Measurements from ENCODE around the gene RASGRF2.

RASGRF2 gene

GRCh38 chr5:80925931-80926330, 34.2 kb upstream of the RASGRF2 start:
- TF ChIP-seq RAD21 (IDR thresholded peaks at IDR 0.05; ENCODE audit: low read depth) (no peak), ZBTB7A (IDR thresholded peaks at IDR 0.05; ENCODE audit: low read depth) (no peak), EP300 (IDR thresholded peaks at IDR 0.05; ENCODE audit: borderline replicate concordance) (no peak), CREB1 (IDR thresholded peaks at IDR 0.05; ENCODE audit: low read depth) (no peak), USF1 (IDR thresholded peaks at IDR 0.05) (no peak), TAF1 (IDR thresholded peaks at IDR 0.05; ENCODE audit: low read depth) (no peak), CEBPB (IDR thresholded peaks at IDR 0.05) (no peak), EGR1 (IDR thresholded peaks at IDR 0.05) (no peak), NFIC (IDR thresholded peaks at IDR 0.05) (no peak), FOXM1 (IDR thresholded peaks at IDR 0.05; ENCODE audit: borderline replicate concordance, low read depth) (no peak), MAX (IDR thresholded peaks at IDR 0.05) (no peak), YY1 (IDR thresholded peaks at IDR 0.05; ENCODE audit: low read depth) (no peak), TCF12 (IDR thresholded peaks at IDR 0.05; ENCODE audit: low read depth) (no peak)
- TF ChIP-seq, protein P1, sequence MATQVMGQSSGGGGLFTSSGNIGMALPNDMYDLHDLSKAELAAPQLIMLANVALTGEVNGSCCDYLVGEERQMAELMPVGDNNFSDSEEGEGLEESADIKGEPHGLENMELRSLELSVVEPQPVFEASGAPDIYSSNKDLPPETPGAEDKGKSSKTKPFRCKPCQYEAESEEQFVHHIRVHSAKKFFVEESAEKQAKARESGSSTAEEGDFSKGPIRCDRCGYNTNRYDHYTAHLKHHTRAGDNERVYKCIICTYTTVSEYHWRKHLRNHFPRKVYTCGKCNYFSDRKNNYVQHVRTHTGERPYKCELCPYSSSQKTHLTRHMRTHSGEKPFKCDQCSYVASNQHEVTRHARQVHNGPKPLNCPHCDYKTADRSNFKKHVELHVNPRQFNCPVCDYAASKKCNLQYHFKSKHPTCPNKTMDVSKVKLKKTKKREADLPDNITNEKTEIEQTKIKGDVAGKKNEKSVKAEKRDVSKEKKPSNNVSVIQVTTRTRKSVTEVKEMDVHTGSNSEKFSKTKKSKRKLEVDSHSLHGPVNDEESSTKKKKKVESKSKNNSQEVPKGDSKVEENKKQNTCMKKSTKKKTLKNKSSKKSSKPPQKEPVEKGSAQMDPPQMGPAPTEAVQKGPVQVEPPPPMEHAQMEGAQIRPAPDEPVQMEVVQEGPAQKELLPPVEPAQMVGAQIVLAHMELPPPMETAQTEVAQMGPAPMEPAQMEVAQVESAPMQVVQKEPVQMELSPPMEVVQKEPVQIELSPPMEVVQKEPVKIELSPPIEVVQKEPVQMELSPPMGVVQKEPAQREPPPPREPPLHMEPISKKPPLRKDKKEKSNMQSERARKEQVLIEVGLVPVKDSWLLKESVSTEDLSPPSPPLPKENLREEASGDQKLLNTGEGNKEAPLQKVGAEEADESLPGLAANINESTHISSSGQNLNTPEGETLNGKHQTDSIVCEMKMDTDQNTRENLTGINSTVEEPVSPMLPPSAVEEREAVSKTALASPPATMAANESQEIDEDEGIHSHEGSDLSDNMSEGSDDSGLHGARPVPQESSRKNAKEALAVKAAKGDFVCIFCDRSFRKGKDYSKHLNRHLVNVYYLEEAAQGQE (IDR thresholded peaks at IDR 0.05; ENCODE audit: low read depth): no peak

DNA sequence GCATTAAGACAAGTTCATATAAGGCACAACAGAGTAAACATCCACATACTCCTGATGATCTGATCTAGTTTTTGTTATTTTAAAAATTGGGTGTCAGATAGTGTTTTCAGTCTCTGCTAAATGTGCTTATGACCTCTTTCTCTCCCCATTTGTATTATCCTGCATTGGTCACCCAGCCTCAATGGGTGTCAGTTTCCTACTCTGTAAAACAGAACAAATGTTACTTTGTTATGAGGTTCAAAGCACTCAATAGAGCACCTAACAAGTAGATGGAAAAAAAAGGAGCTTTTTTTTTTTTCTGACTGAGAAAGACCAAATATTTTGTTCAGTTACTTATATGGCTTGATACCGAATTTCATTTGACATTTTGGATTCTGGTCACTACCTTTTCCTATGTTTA, 33.6 kb upstream of the RASGRF2 start:
- TF ChIP-seq EP300 (IDR thresholded peaks at IDR 0.05; ENCODE audit: borderline replicate concordance) (no peak), NFIC (IDR thresholded peaks at IDR 0.05) (no peak), FOXM1 (IDR thresholded peaks at IDR 0.05; ENCODE audit: borderline replicate concordance, low read depth) (no peak), CEBPB (IDR thresholded peaks at IDR 0.05) (no peak)
- TF ChIP-seq, protein P1 (IDR thresholded peaks at IDR 0.05; ENCODE audit: low read depth): no peak

GRCh38 chr5:80926979-80927656, 33.0 kb upstream of the RASGRF2 start:
- no peak for TF ChIP-seq CEBPB (IDR thresholded peaks at IDR 0.05)
- no peak for TF ChIP-seq TEAD4 (IDR thresholded peaks at IDR 0.05)
- no peak for TF ChIP-seq NFIC (IDR thresholded peaks at IDR 0.05)
- no peak for TF ChIP-seq RAD21 (IDR thresholded peaks at IDR 0.05; ENCODE audit: low read depth)
- no peak for TF ChIP-seq EP300 (IDR thresholded peaks at IDR 0.05; ENCODE audit: borderline replicate concordance)
- no peak for TF ChIP-seq FOXM1 (IDR thresholded peaks at IDR 0.05; ENCODE audit: borderline replicate concordance, low read depth)
- TF ChIP-seq TAF1 (IDR thresholded peaks at IDR 0.05; ENCODE audit: low read depth): no peak
- no peak for TF ChIP-seq MAX (IDR thresholded peaks at IDR 0.05)
- no peak for TF ChIP-seq USF1 (IDR thresholded peaks at IDR 0.05)

- TF ChIP-seq EP300 (IDR thresholded peaks at IDR 0.05; ENCODE audit: borderline replicate concordance) (no peak), USF1 (IDR thresholded peaks at IDR 0.05) (no peak), YY1 (IDR thresholded peaks at IDR 0.05; ENCODE audit: low read depth) (no peak), CEBPB (IDR thresholded peaks at IDR 0.05) (no peak), RAD21 (IDR thresholded peaks at IDR 0.05; ENCODE audit: low read depth) (no peak), ZBTB7A (IDR thresholded peaks at IDR 0.05; ENCODE audit: low read depth) (no peak), MAX (IDR thresholded peaks at IDR 0.05) (no peak), TCF12 (IDR thresholded peaks at IDR 0.05; ENCODE audit: low read depth) (no peak), TEAD4 (IDR thresholded peaks at IDR 0.05) (no peak), FOXM1 (IDR thresholded peaks at IDR 0.05; ENCODE audit: borderline replicate concordance, low read depth) (no peak), TAF1 (IDR thresholded peaks at IDR 0.05; ENCODE audit: low read depth) (no peak), NFIC (IDR thresholded peaks at IDR 0.05) (no peak), EGR1 (IDR thresholded peaks at IDR 0.05) (no peak), CREB1 (IDR thresholded peaks at IDR 0.05; ENCODE audit: low read depth) (no peak)
- TF ChIP-seq, protein P1 (IDR thresholded peaks at IDR 0.05; ENCODE audit: low read depth): no peak
Measured at GRCh38 chr5:80928073-80928472, 32.1 kb upstream of the RASGRF2 start.

Data from Ishikawa (cell line).